Astrocyte of the spinal cord (primary cell): Measurements from ENCODE around the gene SHROOM3.
A peak's percentile ranks its signal among the peaks of the same experiment; 100 is the strongest.
"Not testable (repeated sequence)": the region's sequence is repeated elsewhere in the genome, so short reads cannot be mapped to it uniquely, and the experiment has no call there.

Experiments
- DNase-seq: peaks from one replicate; pipeline ENCODE4 v3.0.0; 2011; ENCODE audit warnings: low read depth, low spot score
- H3K4me3 ChIP-seq: 2 replicates; pipeline ENCODE4 v1.5.1; 2011; ENCODE audit warnings: low read depth, mild to moderate bottlenecking, low read length, moderate library complexity
- in situ Hi-C: cut with HindIII; loops from 2 replicates; pipeline ENCODE4 v1.10.0; 2017; ENCODE audit warnings: low sequenced_read_pairs
- TF ChIP-seq, protein P1 (sequence below): IDR thresholded peaks from 2 replicates; pipeline ENCODE4 v1.5.1; 2012; ENCODE audit warnings: low read depth, mild to moderate bottlenecking, low read length, inconsistent platforms

SHROOM3 gene

DNA sequence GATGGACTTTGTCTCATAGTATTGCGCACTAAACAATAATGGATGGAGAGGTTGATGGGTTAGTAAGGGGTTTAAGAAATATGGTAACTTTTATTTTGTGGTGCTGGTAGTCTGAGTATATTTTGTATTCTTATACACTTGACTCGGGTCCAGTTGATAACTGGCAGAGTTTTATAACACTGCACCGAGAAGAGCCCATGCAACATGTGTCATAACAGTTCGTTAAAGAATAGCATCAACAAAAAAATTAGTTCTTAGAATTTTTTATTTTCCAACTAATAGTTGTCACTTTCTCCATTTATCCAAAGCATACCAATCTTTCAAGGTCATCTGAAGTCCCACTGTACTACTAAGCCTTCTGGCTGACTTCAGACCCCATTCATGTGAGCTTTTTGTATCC is 287.8 kb downstream of the SHROOM3 start:
- no peak overlapping the region for H3K4me3 ChIP-seq
- TF ChIP-seq, protein P1, sequence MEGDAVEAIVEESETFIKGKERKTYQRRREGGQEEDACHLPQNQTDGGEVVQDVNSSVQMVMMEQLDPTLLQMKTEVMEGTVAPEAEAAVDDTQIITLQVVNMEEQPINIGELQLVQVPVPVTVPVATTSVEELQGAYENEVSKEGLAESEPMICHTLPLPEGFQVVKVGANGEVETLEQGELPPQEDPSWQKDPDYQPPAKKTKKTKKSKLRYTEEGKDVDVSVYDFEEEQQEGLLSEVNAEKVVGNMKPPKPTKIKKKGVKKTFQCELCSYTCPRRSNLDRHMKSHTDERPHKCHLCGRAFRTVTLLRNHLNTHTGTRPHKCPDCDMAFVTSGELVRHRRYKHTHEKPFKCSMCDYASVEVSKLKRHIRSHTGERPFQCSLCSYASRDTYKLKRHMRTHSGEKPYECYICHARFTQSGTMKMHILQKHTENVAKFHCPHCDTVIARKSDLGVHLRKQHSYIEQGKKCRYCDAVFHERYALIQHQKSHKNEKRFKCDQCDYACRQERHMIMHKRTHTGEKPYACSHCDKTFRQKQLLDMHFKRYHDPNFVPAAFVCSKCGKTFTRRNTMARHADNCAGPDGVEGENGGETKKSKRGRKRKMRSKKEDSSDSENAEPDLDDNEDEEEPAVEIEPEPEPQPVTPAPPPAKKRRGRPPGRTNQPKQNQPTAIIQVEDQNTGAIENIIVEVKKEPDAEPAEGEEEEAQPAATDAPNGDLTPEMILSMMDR: no peak
- DNase-seq: no peak
- in situ Hi-C loops: no loop called here

DNA sequence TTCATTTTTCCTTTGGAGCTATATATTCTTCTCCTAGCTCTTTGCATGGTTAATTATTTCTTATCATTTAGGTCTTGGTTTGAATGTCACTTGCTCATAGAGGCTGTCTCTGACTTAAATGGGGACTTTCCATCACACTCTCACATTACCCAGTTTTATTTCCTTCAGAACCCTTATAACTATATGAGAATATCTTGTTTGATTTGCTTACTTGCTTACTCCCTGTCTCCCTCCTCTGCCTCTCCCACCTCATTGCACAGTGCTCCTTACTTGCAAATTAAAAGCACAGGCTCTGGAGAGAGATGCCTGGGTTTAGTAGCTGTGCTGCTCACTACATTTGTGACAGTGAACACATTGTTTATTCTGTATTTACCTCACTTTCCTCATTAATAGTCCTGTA is 288.3 kb downstream of the SHROOM3 start:
- in situ Hi-C loops: no loop called here
- TF ChIP-seq, protein P1: peak; percentile 28
- DNase-seq: peak; percentile 25
- H3K4me3 ChIP-seq: no peak overlapping the region

DNA sequence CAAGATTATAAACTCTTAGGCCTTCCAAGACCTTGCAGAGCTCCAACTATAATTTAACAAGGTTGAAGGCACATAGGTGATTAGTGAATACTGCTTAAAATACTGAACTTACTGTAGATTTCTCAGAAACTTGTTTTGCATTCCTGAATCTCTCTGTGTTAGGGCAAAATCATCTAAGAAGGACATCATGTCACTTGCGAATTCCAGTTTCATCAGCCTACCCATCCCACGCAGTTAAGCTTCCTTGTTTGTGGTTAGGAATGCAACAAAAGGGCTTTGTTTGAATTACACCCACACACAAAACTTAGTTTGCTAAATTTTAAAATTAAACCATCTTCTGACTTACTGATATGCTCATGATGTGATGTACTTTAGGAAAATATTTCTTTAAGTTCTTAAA is 288.9 kb downstream of the SHROOM3 start:
- TF ChIP-seq, protein P1: no peak
- peak; percentile 63 for DNase-seq
- in situ Hi-C loops: no loop called here
- H3K4me3 ChIP-seq: no peak overlapping the region

DNA sequence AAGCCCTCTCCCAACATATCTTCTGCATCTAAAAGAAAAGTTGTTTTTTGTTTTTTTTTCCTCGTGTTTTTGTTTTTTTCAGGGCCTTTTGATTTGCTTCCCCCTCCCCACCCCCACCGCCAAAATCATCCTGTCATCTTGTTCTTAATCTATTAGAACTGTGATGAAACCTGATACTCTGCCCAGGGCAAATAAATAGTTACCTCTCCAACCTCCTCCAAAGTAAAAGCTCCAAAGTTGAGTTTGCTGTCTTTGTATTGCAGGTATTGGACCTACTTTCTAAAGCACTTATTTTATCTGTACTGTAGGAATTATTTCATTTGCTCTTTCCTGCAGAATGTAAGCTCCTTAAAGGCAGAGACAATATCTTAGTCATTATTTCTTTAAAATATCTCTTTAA is 290.0 kb downstream of the SHROOM3 start:
- H3K4me3 ChIP-seq: no peak overlapping the region
- TF ChIP-seq, protein P1: no peak
- DNase-seq: no peak
- in situ Hi-C loops: no loop called here

DNA sequence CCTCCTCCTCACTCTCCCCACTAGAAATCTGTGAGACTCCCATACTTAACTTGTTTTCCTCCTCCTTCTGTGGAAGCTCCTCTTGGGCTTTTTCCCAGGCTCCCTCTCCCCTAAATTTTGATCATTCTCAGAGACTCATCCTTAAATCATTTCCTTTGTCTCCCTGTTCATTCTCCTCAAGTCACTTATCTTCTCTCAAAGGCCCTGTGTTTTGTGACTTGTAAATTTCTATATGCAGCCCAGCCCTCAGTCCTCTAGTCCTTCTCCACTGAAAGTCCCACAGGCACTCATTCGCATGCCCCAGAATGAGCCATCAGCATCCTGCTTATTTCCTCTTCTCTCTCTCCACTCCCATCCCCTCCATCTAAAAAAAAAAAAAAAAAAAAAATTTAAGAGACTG is 291.1 kb downstream of the SHROOM3 start:
- H3K4me3 ChIP-seq: no peak overlapping the region
- DNase-seq: no peak
- in situ Hi-C loops: no loop called here
- TF ChIP-seq, protein P1: no peak

- no peak overlapping the region for H3K4me3 ChIP-seq
- TF ChIP-seq, protein P1: no peak
- DNase-seq: no peak
- in situ Hi-C loops: no loop called here
These were observed 291.6 kb downstream of the SHROOM3 start for GRCh38 chr4:76726631-76727030.

DNA sequence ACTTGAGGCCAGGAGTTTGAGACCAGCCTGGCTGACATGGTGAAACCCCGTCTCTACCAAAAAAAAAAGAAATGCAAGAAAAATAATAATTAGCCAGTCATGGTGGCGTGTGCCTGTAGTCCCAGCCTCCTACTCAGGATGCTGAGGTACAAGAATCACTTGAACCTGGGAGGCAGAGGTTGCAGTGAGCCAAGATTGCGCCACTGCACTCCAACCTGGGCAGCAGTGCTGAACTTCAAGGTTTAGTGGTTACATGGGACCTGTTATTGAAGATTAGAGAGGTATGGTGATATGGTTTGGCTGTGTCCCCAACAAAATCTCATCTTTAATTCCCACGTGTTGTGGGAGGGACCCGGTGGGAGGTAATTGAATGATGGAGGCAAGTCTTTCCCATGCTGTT is 292.9 kb downstream of the SHROOM3 start:
- H3K4me3 ChIP-seq, in situ Hi-C loops, DNase-seq: not testable (repeated sequence)
